IPS-20b (cell line): ENCODE results near the gene INPP1.

Source experiments
- H3K27ac ChIP-seq: one replicate; pipeline ENCODE4 v1.5.1; 2013; ENCODE audit warnings: low read length
- H3K27me3 ChIP-seq: 2 replicates; pipeline ENCODE4 v1.6.1; 2013; ENCODE audit warnings: mild to moderate bottlenecking, low read length, inconsistent platforms; ENCODE audit not compliant: insufficient read depth
- H3K36me3 ChIP-seq: 2 replicates; pipeline ENCODE4 v1.6.1; 2013; ENCODE audit warnings: low read depth, mild to moderate bottlenecking, inconsistent platforms, low read length, moderate library complexity; ENCODE audit not compliant: insufficient read depth
- H3K4me1 ChIP-seq: 2 replicates; pipeline ENCODE4 v1.6.1; 2013; ENCODE audit warnings: mild to moderate bottlenecking, control low read depth, inconsistent platforms, low read length, moderate library complexity; ENCODE audit not compliant: insufficient read depth
- H3K4me3 ChIP-seq: 2 replicates; pipeline ENCODE4 v1.5.1; 2013; ENCODE audit warnings: mild to moderate bottlenecking, low read length, inconsistent platforms
- H3K9ac ChIP-seq: 2 replicates; pipeline ENCODE4 v1.6.1; 2013; ENCODE audit warnings: low read depth, mild to moderate bottlenecking, inconsistent platforms, low read length, moderate library complexity
- H3K9me3 ChIP-seq: 2 replicates; pipeline ENCODE4 v1.6.1; 2013; ENCODE audit warnings: mild to moderate bottlenecking, low read depth, low read length, inconsistent platforms; ENCODE audit not compliant: insufficient read depth

INPP1 gene

GRCh38 chr2:190405070-190405469 lies 61.7 kb downstream of the INPP1 start:
- H3K27me3 ChIP-seq = peaks cover 45% of the 10 kb centered on the region
- no peak overlapping the region for H3K9ac ChIP-seq
- H3K9me3 ChIP-seq = no peaks in the 10 kb centered on the region
- no peak overlapping the region for H3K27ac ChIP-seq
- H3K4me1 ChIP-seq = no peaks in the 10 kb centered on the region
- no peak overlapping the region for H3K4me3 ChIP-seq
- H3K36me3 ChIP-seq = no peaks in the 10 kb centered on the region

GRCh38 chr2:190405995-190406394 lies 62.6 kb downstream of the INPP1 start:
- Histone ChIP-seq H3K27ac (no peak overlapping the region), H3K4me1 (no peaks in the 10 kb centered on the region), H3K4me3 (no peak overlapping the region), H3K36me3 (no peaks in the 10 kb centered on the region), H3K9me3 (no peaks in the 10 kb centered on the region), H3K27me3 (peaks cover 50% of the 10 kb centered on the region), H3K9ac (no peak overlapping the region)

GRCh38 chr2:190406805-190407204 lies 63.4 kb downstream of the INPP1 start:
- no peaks in the 10 kb centered on the region for H3K9me3 ChIP-seq
- H3K4me1 ChIP-seq = no peaks in the 10 kb centered on the region
- H3K4me3 ChIP-seq = no peak overlapping the region; the same call in 1 of the 2 replicates
- H3K9ac ChIP-seq = no peak overlapping the region
- no peak overlapping the region for H3K27ac ChIP-seq
- peaks cover 50% of the 10 kb centered on the region for H3K27me3 ChIP-seq
- H3K36me3 ChIP-seq = no peaks in the 10 kb centered on the region

- Histone ChIP-seq H3K27ac (no peak overlapping the region), H3K4me3 (peak overlapping the region; percentile 77), H3K36me3 (no peaks in the 10 kb centered on the region), H3K9me3 (no peaks in the 10 kb centered on the region), H3K4me1 (no peaks in the 10 kb centered on the region), H3K9ac (peak overlapping the region; percentile 43; the same call in 1 of the 2 replicates), H3K27me3 (peaks cover 50% of the 10 kb centered on the region)
These were observed 63.9 kb downstream of the INPP1 start for GRCh38 chr2:190407246-190407661.

GRCh38 chr2:190407662-190408537 lies 64.5 kb downstream of the INPP1 start, which contains the start of gene MFSD6:
TSS of gene MFSD6 (plus strand) at chr2:190408355. CDS start at chr2:190436030, 27,675 bp downstream.
- Histone ChIP-seq H3K27me3 (peaks cover 50% of the 10 kb centered on the region), H3K4me3 (peak within 1 kb of the TSS; percentile 77), H3K9ac (peak within 1 kb of the TSS; percentile 43; the same call in 1 of the 2 replicates), H3K4me1 (peaks cover 4% of the 10 kb centered on the region; the same call in 1 of the 2 replicates), H3K27ac (no peak within 1 kb of the TSS), H3K36me3 (no peaks in the 10 kb centered on the region), H3K9me3 (no peaks in the 10 kb centered on the region)

GRCh38 chr2:190408538-190409271 lies 65.3 kb downstream of the INPP1 start:
- Histone ChIP-seq H3K27ac (no peak overlapping the region), H3K36me3 (no peaks in the 10 kb centered on the region), H3K9ac (peak overlapping the region; percentile 27; the same call in 1 of the 2 replicates), H3K4me1 (peaks cover 9% of the 10 kb centered on the region; the same call in 1 of the 2 replicates), H3K4me3 (peak overlapping the region; percentile 77), H3K9me3 (no peaks in the 10 kb centered on the region), H3K27me3 (peaks cover 50% of the 10 kb centered on the region)

- Histone ChIP-seq H3K9me3 (no peaks in the 10 kb centered on the region), H3K36me3 (no peaks in the 10 kb centered on the region), H3K4me3 (peak overlapping the region; percentile 77; the same call in 1 of the 2 replicates), H3K9ac (no peak overlapping the region), H3K4me1 (peaks cover 9% of the 10 kb centered on the region; the same call in 1 of the 2 replicates), H3K27ac (no peak overlapping the region), H3K27me3 (peaks cover 50% of the 10 kb centered on the region)
These were observed 66.2 kb downstream of the INPP1 start for GRCh38 chr2:190409616-190410015.

- H3K9me3 ChIP-seq = no peaks in the 10 kb centered on the region
- H3K9ac ChIP-seq = no peak overlapping the region
- H3K27ac ChIP-seq = no peak overlapping the region
- no peak overlapping the region for H3K4me3 ChIP-seq
- no peaks in the 10 kb centered on the region for H3K36me3 ChIP-seq
- H3K4me1 ChIP-seq = peaks cover 9% of the 10 kb centered on the region; the same call in 1 of the 2 replicates
- peaks cover 49% of the 10 kb centered on the region for H3K27me3 ChIP-seq
These were observed 66.8 kb downstream of the INPP1 start for GRCh38 chr2:190410166-190410565.

- Histone ChIP-seq H3K4me3 (peak overlapping the region; percentile 8; the same call in 1 of the 2 replicates), H3K4me1 (peaks cover 9% of the 10 kb centered on the region; the same call in 1 of the 2 replicates), H3K27ac (no peak overlapping the region), H3K9ac (no peak overlapping the region), H3K27me3 (peaks cover 21% of the 10 kb centered on the region), H3K9me3 (no peaks in the 10 kb centered on the region), H3K36me3 (no peaks in the 10 kb centered on the region)
These were observed 69.6 kb downstream of the INPP1 start for GRCh38 chr2:190412966-190413365.

GRCh38 chr2:190413421-190413820 lies 70.0 kb downstream of the INPP1 start:
- peaks cover 20% of the 10 kb centered on the region for H3K27me3 ChIP-seq
- no peak overlapping the region; the same call in 1 of the 2 replicates for H3K4me3 ChIP-seq
- H3K9ac ChIP-seq = no peak overlapping the region
- no peaks in the 10 kb centered on the region for H3K36me3 ChIP-seq
- H3K4me1 ChIP-seq = peaks cover 9% of the 10 kb centered on the region; the same call in 1 of the 2 replicates
- H3K27ac ChIP-seq = no peak overlapping the region
- no peaks in the 10 kb centered on the region for H3K9me3 ChIP-seq

GRCh38 chr2:190415251-190415650 lies 71.9 kb downstream of the INPP1 start:
- Histone ChIP-seq H3K9ac (no peak overlapping the region), H3K9me3 (no peaks in the 10 kb centered on the region), H3K4me3 (no peak overlapping the region), H3K4me1 (peaks cover 9% of the 10 kb centered on the region; the same call in 1 of the 2 replicates), H3K27ac (no peak overlapping the region), H3K27me3 (peaks cover 4% of the 10 kb centered on the region), H3K36me3 (no peaks in the 10 kb centered on the region)
